Endodermal cell (in vitro differentiated cells): Measurements from ENCODE around the gene CBFA2T3. TPM values are rescaled to one million over a fixed set of nuclear protein-coding genes. Genes with fewer than 3 reads are reported as not detected.
"Not testable (repeated sequence)": the region's sequence is repeated elsewhere in the genome, so short reads cannot be mapped to it uniquely, and the experiment has no call there.

Experiments used
- DNase-seq: peaks from one replicate; pipeline ENCODE4 v3.0.0-alpha.2; 2017
- H3K27ac ChIP-seq: 2 replicates; pipeline ENCODE4 v1.5.1; 2013; ENCODE audit warnings: mild to moderate bottlenecking, low read depth, low read length, moderate library complexity
- H3K27me3 ChIP-seq: 2 replicates; pipeline ENCODE4 v1.6.1; 2013; ENCODE audit warnings: mild to moderate bottlenecking, low read length, moderate library complexity; ENCODE audit not compliant: insufficient read depth, control insufficient read depth, poor library complexity, severe bottlenecking
- H3K36me3 ChIP-seq: 2 replicates; pipeline ENCODE4 v1.7.0; 2013; ENCODE audit warnings: mild to moderate bottlenecking, low read length, moderate library complexity; ENCODE audit not compliant: control insufficient read depth, insufficient read depth
- H3K4me1 ChIP-seq: one replicate; pipeline ENCODE4 v1.7.0; 2013; ENCODE audit warnings: low read length; ENCODE audit not compliant: control insufficient read depth, insufficient read depth
- H3K4me3 ChIP-seq: 2 replicates; pipeline ENCODE4 v1.5.1; 2013; ENCODE audit warnings: mild to moderate bottlenecking, low read length, moderate library complexity
- H3K9ac ChIP-seq: 2 replicates; pipeline ENCODE4 v1.6.1; 2013; ENCODE audit warnings: mild to moderate bottlenecking, low read length, moderate library complexity; ENCODE audit not compliant: poor library complexity, severe bottlenecking; ENCODE audit errors: extremely low read depth
- H3K9me3 ChIP-seq: 2 replicates; pipeline ENCODE4 v1.6.1; 2013; ENCODE audit warnings: mild to moderate bottlenecking, low read length, moderate library complexity; ENCODE audit not compliant: control insufficient read depth
- H3K27ac Mint-ChIP-seq: 2 replicates; pipeline ENCODE4 v1.8.0; 2020; ENCODE audit warnings: mixed read lengths
- H3K27me3 Mint-ChIP-seq: 2 replicates; pipeline ENCODE4 v1.8.0; 2021; ENCODE audit warnings: mild to moderate bottlenecking, mixed read lengths; ENCODE audit not compliant: insufficient read depth
- H3K36me3 Mint-ChIP-seq: 2 replicates; pipeline ENCODE4 v1.8.0; 2020; ENCODE audit warnings: low read depth, mixed read lengths
- H3K4me1 Mint-ChIP-seq: 2 replicates; pipeline ENCODE4 v1.8.0; 2020; ENCODE audit warnings: mixed read lengths
- H3K4me3 Mint-ChIP-seq: 2 replicates; pipeline ENCODE4 v1.8.0; 2020; ENCODE audit warnings: mild to moderate bottlenecking, moderate library complexity, mixed read lengths
- H3K9me3 Mint-ChIP-seq: 2 replicates; pipeline ENCODE4 v1.8.0; 2020; ENCODE audit warnings: mild to moderate bottlenecking, mixed read lengths
- CTCF ChIP-seq: fragments of 200-600 bp; sonication (generic); conservative IDR thresholded peaks from 2 replicates; pipeline ENCODE4 v1.5.0; 2021; ENCODE audit warnings: antibody characterized with exemption, mild to moderate bottlenecking
- WGBS, 2 experiments: methylation state at CpG; one replicate each; pipeline versions ENCODE4 v1.1.5 to v1.1.7; 2013; ENCODE audit warnings: missing lambda C conversion rate in 2 of 2, mixed read lengths in 1 of 2; ENCODE audit not compliant: insufficient coverage in 1 of 2, insufficient read length in 1 of 2; 5-methylcytosine and 5-hydroxymethylcytosine counted together
- total RNA-seq, 2 donors: library from RNA; stranded (reverse); fragmentation: NEBNext Ultra II Directional in 1 of 2; extraction: Animal tissue kit (Norgen Biotek cat#: 25700) in 1 of 2; gene quantifications; 2 replicates in 1 of 2; 3 replicates in 1 of 2; pipeline ENCODE4 v1.2.1, GENCODE V29; 2021

CBFA2T3 gene
- total RNA-seq, 2 donors from 2014 or later = 1.0 to 3.1 TPM

- no peaks in the 10 kb centered on the region for H3K9me3 ChIP-seq
- Mint-ChIP-seq H3K27ac (no peak overlapping the region), H3K4me1 (no peaks in the 10 kb centered on the region), H3K27me3 (no peaks in the 10 kb centered on the region), H3K36me3 (no peaks in the 10 kb centered on the region), H3K9me3 (no peaks in the 10 kb centered on the region), H3K4me3 (no peak overlapping the region)
- TF ChIP-seq CTCF = no peak
- no peak overlapping the region for H3K4me3 ChIP-seq
- no peaks in the 10 kb centered on the region for H3K36me3 ChIP-seq
- no peak for DNase-seq
- no peak overlapping the region for H3K9ac ChIP-seq
- no peaks in the 10 kb centered on the region for H3K4me1 ChIP-seq
- no peak overlapping the region for H3K27ac ChIP-seq
- H3K27me3 ChIP-seq = no peaks in the 10 kb centered on the region
- 87 to 95% methylated on average over 6 to 19 of the region's 19 CpGs for WGBS, 2 experiments
Observed at GRCh38 chr16:88893127-88893968, 83.7 kb downstream of the CBFA2T3 start.

- Histone ChIP-seq H3K9me3 (no peaks in the 10 kb centered on the region), H3K9ac (no peak overlapping the region), H3K36me3 (no peaks in the 10 kb centered on the region), H3K4me3 (no peak overlapping the region), H3K27ac (no peak overlapping the region), H3K4me1 (no peaks in the 10 kb centered on the region), H3K27me3 (no peaks in the 10 kb centered on the region)
- 92 to 99% methylated on average over 9 to 20 of the region's 20 CpGs for WGBS, 2 experiments
- H3K36me3 Mint-ChIP-seq = no peaks in the 10 kb centered on the region
- no peak for DNase-seq
- TF ChIP-seq CTCF = no peak
- H3K4me3 Mint-ChIP-seq = no peak overlapping the region
- no peaks in the 10 kb centered on the region for H3K27me3 Mint-ChIP-seq
- H3K9me3 Mint-ChIP-seq = no peaks in the 10 kb centered on the region
- no peak overlapping the region for H3K27ac Mint-ChIP-seq
- H3K4me1 Mint-ChIP-seq = no peaks in the 10 kb centered on the region
Observed at GRCh38 chr16:88892065-88892464, 84.9 kb downstream of the CBFA2T3 start.

GRCh38 chr16:88891083-88891482, 85.9 kb downstream of the CBFA2T3 start:
- H3K4me3 ChIP-seq = no peak overlapping the region
- WGBS, 2 experiments = 87 to 92% methylated on average over 10 to 16 of the region's 16 CpGs
- H3K27ac Mint-ChIP-seq = no peak overlapping the region
- no peaks in the 10 kb centered on the region for H3K27me3 ChIP-seq
- H3K36me3 ChIP-seq = no peaks in the 10 kb centered on the region
- no peaks in the 10 kb centered on the region for H3K36me3 Mint-ChIP-seq
- H3K27me3 Mint-ChIP-seq = no peaks in the 10 kb centered on the region
- no peaks in the 10 kb centered on the region for H3K9me3 ChIP-seq
- H3K4me1 ChIP-seq = no peaks in the 10 kb centered on the region
- H3K9ac ChIP-seq = no peak overlapping the region
- no peak for TF ChIP-seq CTCF
- H3K9me3 Mint-ChIP-seq = no peaks in the 10 kb centered on the region
- no peak overlapping the region for H3K4me3 Mint-ChIP-seq
- DNase-seq = no peak
- no peaks in the 10 kb centered on the region for H3K4me1 Mint-ChIP-seq
- H3K27ac ChIP-seq = no peak overlapping the region

GRCh38 chr16:88889702-88890352, 87.2 kb downstream of the CBFA2T3 start:
- not testable (repeated sequence) for H3K27me3 Mint-ChIP-seq, H3K27me3 ChIP-seq, H3K4me1 ChIP-seq, H3K4me3 Mint-ChIP-seq, H3K4me1 Mint-ChIP-seq, H3K27ac ChIP-seq, DNase-seq, H3K36me3 ChIP-seq, H3K9me3 ChIP-seq, H3K9me3 Mint-ChIP-seq, H3K9ac ChIP-seq, H3K4me3 ChIP-seq, H3K36me3 Mint-ChIP-seq, H3K27ac Mint-ChIP-seq
- WGBS, 2 experiments = 90 to 92% methylated on average over 27 to 48 of the region's 48 CpGs
